Smooth muscle cell (in vitro differentiated cells): Measurements from ENCODE around the gene EMILIN3. TPM values are rescaled to one million over a fixed set of nuclear protein-coding genes. Genes with fewer than 3 reads are reported as not detected.

Experiments used
- DNase-seq: peaks from one replicate; lab custom pipeline; 2025; ENCODE audit not compliant: unreplicated experiment; lab: John Stamatoyannopoulos, UW
- H2AFZ ChIP-seq: fragments of 200-600 bp; sonication (generic); 2 replicates; pipeline ENCODE4 v1.6.0; 2016; ENCODE audit warnings: antibody characterized with exemption, low read depth, mild to moderate bottlenecking
- H3F3A ChIP-seq: fragments of 200-600 bp; sonication (generic); 2 replicates; pipeline ENCODE4 v1.6.0; 2017; ENCODE audit warnings: antibody characterized with exemption, low read depth
- H3K27ac ChIP-seq: fragments of 200-600 bp; sonication (generic); 2 replicates; pipeline ENCODE4 v1.5.1; 2016; ENCODE audit warnings: low read depth, mild to moderate bottlenecking
- H3K27me3 ChIP-seq: fragments of 200-600 bp; sonication (generic); 2 replicates; pipeline ENCODE4 v1.6.1; 2016; ENCODE audit warnings: low read depth, mild to moderate bottlenecking
- H3K36me3 ChIP-seq: fragments of 200-600 bp; sonication (generic); 2 replicates; pipeline ENCODE4 v1.5.1; 2016; ENCODE audit warnings: low read depth
- H3K4me1 ChIP-seq: fragments of 200-600 bp; sonication (generic); 2 replicates; pipeline ENCODE4 v1.5.1; 2016; ENCODE audit warnings: low read depth
- H3K4me2 ChIP-seq: fragments of 200-600 bp; sonication (generic); 2 replicates; pipeline ENCODE4 v1.6.0; 2016; ENCODE audit warnings: mild to moderate bottlenecking
- H3K4me3 ChIP-seq: fragments of 200-600 bp; sonication (generic); 2 replicates; pipeline ENCODE4 v1.5.1; 2016; ENCODE audit warnings: mild to moderate bottlenecking
- H3K79me2 ChIP-seq: fragments of 200-600 bp; sonication (generic); 2 replicates; pipeline ENCODE4 v1.6.0; 2016; ENCODE audit warnings: low read depth, mild to moderate bottlenecking
- H3K9ac ChIP-seq: fragments of 200-600 bp; sonication (generic); 2 replicates; pipeline ENCODE4 v1.6.0; 2016; ENCODE audit warnings: low read depth
- H3K9me3 ChIP-seq: fragments of 200-600 bp; sonication (generic); replicated peaks from 2 replicates; pipeline ENCODE4 v1.5.1; 2016; ENCODE audit warnings: low read depth
- H4K20me1 ChIP-seq: fragments of 200-600 bp; sonication (generic); 2 replicates; pipeline ENCODE4 v1.6.0; 2016; ENCODE audit warnings: low read depth
- CTCF ChIP-seq: fragments of 200-600 bp; sonication (generic); IDR thresholded peaks from 2 replicates; pipeline ENCODE4 v1.5.1; 2017; ENCODE audit warnings: borderline replicate concordance, mild to moderate bottlenecking, antibody characterized with exemption; ENCODE audit not compliant: insufficient read depth, poor library complexity, severe bottlenecking
- WGBS: methylation state at CpG from one replicate; pipeline ENCODE4 v1.1.7; 2016; ENCODE audit warnings: low lambda C conversion rate; 5-methylcytosine and 5-hydroxymethylcytosine counted together
- polyA plus RNA-seq: library from polyadenylated mRNA; unstranded; fragments of >200 nt; fragmentation: Nextera tagmentation; extraction: Ambion mirVana; gene quantifications from 2 replicates; pipeline ENCODE4 v1.2.1, GENCODE V29; 2016
- total RNA-seq: library from RNA; depleted of rRNA; stranded (reverse); fragments of >200 nt; gene quantifications from 2 replicates; pipeline ENCODE4 v1.2.3, GENCODE V29; 2014

Gene EMILIN3
- total and polyA plus RNA-seq, 2 experiments from 2014 or later: 0.18 to 0.36 TPM

GRCh38 chr20:41340327-41341055, 26.1 kb downstream of the EMILIN3 start, which contains the start of gene LPIN3:
Gene LPIN3 (plus strand): TSS chr20:41340821. CDS start chr20:41345804, 4,983 bp downstream.
- 3% methylated on average over 15 of the region's 33 CpGs for WGBS
- TF ChIP-seq CTCF: no peak
- H3K9ac ChIP-seq: peak within 1 kb of the TSS; percentile 36

GRCh38 chr20:41339957-41340326, 26.7 kb downstream of the EMILIN3 start:
- Histone ChIP-seq H3K79me2 (no peaks in the 10 kb centered on the region), H3K27me3 (no peaks in the 10 kb centered on the region), H3K9ac (no peak overlapping the region), H3K27ac (peak overlapping the region; percentile 34), H4K20me1 (no peaks in the 10 kb centered on the region), H3K4me1 (peaks cover 6% of the 10 kb centered on the region), H3K9me3 (no peaks in the 10 kb centered on the region), H2AFZ (peak overlapping the region; percentile 80), H3K36me3 (no peaks in the 10 kb centered on the region), H3F3A (no peaks in the 10 kb centered on the region), H3K4me2 (peak overlapping the region; percentile 95), H3K4me3 (peak overlapping the region; percentile 63)
- TF ChIP-seq CTCF: peak; percentile 98
- peak; percentile 64 for DNase-seq
- WGBS: 2% methylated on average over 25 of the region's 25 CpGs

More at GRCh38 chr20:41340327-41341055, 26.1 kb downstream of the EMILIN3 start, which contains the start of gene LPIN3:
- DNase-seq: peak; percentile 66
- Histone ChIP-seq H3K4me3 (peak within 1 kb of the TSS; percentile 63), H4K20me1 (no peaks in the 10 kb centered on the region), H3K4me2 (peak within 1 kb of the TSS; percentile 95), H2AFZ (peak within 1 kb of the TSS; percentile 80), H3F3A (no peaks in the 10 kb centered on the region), H3K4me1 (peaks cover 6% of the 10 kb centered on the region), H3K36me3 (no peaks in the 10 kb centered on the region), H3K9me3 (no peaks in the 10 kb centered on the region), H3K79me2 (no peaks in the 10 kb centered on the region), H3K27ac (peak within 1 kb of the TSS; percentile 34), H3K27me3 (no peaks in the 10 kb centered on the region)

GRCh38 chr20:41336711-41337492, 29.7 kb downstream of the EMILIN3 start:
- Histone ChIP-seq H2AFZ (no peak overlapping the region), H3K9me3 (no peaks in the 10 kb centered on the region), H3F3A (no peaks in the 10 kb centered on the region), H3K27ac (no peak overlapping the region), H3K4me3 (no peak overlapping the region), H3K4me2 (no peak overlapping the region), H4K20me1 (no peaks in the 10 kb centered on the region), H3K4me1 (peaks cover 6% of the 10 kb centered on the region), H3K36me3 (no peaks in the 10 kb centered on the region), H3K27me3 (no peaks in the 10 kb centered on the region), H3K9ac (no peak overlapping the region), H3K79me2 (no peaks in the 10 kb centered on the region)
- WGBS: 91% methylated on average over 4 of the region's 4 CpGs
- no peak for TF ChIP-seq CTCF
- no peak for DNase-seq
